CD4-positive, alpha-beta T cell treated with Interleukin-10 for 1 hour (primary cell): Measurements from ENCODE around the gene SLC25A43.
"Not testable (repeated sequence)": the region's sequence is repeated elsewhere in the genome, so short reads cannot be mapped to it uniquely, and the experiment has no call there.

Experiments used
- DNase-seq: peaks from one replicate; pipeline ENCODE4 v3.0.0-alpha.2; 2020

The SLC25A43 gene

DNA sequence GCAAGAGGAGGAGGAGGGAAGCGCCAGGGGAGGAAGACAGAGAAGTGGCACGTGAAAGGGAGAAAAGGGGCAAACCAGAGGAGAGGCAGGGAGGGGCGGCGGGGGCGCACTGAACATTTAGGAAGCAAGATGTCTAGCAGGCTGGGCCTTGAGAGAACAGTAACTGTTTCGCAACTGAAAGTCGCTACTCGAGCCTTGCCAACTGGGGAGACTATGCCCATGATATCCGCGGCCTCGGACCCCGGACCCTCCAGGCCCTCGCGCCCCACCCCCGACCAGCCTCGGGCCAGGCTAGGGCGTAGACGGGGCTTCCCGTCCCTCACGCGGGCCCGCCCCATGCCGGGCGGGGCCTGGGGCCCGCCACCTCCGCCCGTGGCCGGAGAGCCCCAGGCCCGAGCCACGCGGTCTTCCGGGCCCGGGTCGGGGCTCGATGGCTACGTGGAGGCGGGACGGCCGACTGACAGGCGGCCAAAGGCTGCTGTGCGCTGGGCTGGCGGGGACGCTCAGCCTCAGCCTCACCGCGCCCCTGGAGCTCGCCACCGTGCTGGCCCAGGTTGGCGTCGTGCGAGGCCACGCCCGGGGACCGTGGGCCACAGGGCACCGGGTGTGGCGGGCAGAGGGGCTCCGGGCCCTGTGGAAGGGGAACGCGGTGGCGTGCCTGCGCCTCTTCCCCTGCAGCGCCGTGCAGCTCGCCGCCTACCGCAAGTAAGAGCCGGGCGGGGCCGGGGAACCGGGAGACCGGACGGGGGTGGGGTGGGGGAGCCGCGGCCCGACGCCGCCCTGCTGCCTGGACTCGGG, at the start of gene SLC25A43:
TSS of gene SLC25A43 (plus strand) at position 363 of the 798 bp plus-strand sequence. CDS start at position 431, 68 bp downstream.
- peak; percentile 25 for DNase-seq

DNA sequence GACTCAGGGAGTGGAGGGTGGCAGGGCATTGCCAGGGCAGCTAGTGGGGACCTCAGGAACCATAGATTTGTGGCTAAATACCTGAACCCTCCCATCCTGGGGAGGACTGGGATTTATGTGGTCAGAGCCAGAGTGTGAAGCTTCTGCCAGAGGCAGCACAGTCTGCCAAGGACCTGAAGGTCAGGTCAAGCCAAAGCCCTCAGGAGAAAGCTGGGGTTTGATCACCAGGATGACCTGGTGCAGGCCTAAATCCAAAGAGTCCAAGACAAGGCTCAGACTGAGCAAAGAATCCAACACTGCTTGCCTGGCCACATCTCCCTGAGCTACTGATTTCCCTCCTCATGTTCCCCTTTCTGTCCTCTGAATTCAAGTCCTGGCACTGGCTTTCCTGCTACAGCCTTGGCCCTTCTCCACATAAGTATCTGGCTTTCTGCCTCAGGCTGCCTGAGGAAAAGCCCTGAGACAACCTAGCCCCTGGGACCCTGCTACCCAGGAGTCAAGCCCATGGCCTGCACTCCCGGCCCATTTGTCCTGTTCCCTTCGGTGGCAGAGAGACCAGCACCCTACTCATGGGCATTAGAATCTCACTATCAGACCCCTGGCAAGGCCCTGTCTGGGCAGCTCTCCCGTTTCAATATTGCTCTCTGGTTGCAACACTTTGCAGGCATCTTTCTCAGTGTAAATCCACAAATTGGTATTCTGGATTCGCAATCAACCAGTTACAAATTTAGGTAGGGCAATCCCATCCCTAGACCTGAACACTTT, 39.3 kb upstream of the SLC25A43 start:
- no peak for DNase-seq

DNA sequence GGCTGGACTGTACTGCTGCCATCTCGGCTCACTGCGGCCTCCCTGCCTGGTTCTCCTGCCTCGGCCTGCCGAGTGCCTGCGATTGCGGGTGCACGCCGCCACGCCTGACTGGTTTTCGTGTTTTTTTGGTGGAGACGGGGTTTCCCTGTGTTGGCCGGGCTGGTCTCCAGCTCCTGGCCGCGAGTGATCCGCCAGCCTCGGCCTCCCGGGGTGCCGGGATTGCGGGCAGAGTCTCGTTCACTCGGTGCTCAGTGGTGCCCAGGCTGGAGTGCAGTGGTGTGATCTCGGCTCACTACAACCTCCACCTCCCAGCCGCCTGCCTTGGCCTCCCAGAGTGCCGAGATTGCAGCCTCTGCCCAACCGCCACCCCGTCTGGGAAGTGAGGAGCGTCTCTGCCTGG, 37.7 kb upstream of the SLC25A43 start:
- not testable (repeated sequence) for DNase-seq

DNA sequence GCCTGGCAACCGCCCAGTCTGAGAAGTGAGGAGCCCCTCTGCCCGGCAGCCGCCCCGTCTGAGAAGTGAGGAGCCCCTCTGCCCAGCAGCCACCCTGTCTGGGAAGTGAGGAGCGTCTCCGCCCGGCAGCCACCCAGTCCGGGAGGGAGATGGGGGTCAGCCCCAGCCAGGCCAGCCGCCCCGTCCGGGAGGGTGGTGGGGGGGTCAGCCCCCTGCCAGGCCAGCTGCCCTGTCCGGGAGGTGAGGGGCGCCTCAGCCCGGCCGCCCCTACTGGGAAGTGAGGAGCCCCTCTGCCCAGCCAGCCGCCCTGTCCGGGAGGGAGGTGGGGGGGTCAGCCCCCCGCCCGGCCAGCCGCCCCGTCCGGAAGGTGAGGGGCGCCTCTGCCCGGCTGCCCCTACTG, 37.1 kb upstream of the SLC25A43 start:
- not testable (repeated sequence) for DNase-seq

DNA sequence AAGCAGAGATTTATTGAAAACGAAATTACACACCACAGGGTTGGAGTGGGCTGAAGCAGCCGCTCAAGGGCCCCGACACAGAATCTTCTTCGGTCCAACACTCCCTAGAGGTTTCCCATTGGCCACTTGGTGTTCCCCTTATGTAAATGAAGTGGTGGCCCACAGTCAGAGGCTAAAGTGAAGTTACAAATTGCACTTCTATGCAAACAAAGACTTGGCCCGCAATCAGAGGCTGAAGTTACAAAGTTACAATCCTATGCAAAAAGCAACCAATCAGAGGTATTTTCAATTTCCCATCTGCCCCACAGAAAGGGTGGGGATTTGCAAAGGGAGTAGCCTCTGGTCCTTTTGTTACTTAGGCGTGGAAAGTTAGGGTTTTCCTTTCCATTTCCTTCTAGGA, 35.7 kb upstream of the SLC25A43 start:
- DNase-seq, result no peak

- DNase-seq, result not testable (repeated sequence)
Observed at GRCh38 chrX:119371861-119372260, 27.3 kb upstream of the SLC25A43 start.

DNA sequence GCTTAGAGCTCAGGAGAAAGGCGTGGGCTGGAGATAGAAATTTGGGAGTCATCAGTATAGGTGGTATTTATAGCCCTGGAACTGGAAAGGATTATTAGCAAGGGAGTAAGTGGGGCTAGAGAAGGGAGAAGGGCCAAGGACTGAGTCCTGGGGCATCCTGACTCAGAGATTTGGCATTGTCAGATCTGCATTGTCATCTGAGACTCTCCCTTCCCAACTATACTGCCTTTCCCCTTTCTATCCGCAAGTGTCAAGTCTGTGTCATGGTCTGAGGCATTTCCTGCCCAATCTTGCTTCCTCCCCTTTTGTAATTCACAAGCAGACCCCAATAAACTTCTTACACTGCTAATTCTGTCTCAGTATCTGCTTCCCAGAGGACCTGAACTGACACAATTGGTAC, 24.4 kb upstream of the SLC25A43 start:
- DNase-seq, result no peak

DNA sequence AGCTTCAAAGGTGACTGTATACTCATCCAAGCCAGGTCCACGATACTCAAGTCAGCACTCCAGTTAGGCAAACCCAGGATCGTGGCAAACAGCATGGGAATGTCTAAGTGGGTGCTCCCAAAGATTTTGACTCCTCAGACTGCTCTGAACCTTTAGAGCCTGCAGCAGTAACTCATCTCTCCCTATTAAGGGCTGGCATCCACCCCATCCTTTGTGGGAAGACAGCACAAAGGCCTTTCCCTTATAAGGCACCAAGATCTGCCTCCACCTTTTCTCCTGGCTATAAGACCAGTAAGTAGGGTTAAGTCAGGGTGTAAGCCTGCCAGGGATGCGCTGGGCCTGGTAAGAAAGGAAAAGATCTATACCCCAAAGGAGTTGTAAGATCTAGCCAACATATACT, 23.6 kb upstream of the SLC25A43 start:
- DNase-seq, result no peak

- no peak for DNase-seq
Observed at GRCh38 chrX:119376312-119376711, 22.8 kb upstream of the SLC25A43 start.

- DNase-seq, result no peak
Observed at GRCh38 chrX:119381349-119381944, 17.7 kb upstream of the SLC25A43 start.

- DNase-seq, result no peak
Observed at GRCh38 chrX:119382606-119383005, 16.5 kb upstream of the SLC25A43 start.

DNA sequence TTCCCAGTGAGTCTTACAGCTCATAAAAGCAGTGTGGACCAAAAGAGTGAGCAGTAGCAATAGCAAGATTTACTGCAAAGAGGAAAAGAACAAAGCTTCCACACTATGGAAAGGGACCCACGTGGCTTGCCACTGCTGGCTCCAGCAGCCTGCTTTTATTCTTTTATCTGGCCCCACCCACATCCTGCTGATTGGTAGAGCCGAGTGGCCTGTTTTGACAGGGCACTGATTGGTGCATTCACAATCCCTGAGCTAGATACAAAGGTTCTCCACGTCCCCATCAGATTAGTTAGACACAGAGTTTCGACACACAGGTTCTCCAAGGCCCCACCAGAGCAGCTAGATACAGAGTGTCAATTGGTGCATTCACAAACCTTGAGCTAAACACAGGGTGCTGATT, 12.5 kb upstream of the SLC25A43 start:
- DNase-seq, result not testable (repeated sequence)

DNA sequence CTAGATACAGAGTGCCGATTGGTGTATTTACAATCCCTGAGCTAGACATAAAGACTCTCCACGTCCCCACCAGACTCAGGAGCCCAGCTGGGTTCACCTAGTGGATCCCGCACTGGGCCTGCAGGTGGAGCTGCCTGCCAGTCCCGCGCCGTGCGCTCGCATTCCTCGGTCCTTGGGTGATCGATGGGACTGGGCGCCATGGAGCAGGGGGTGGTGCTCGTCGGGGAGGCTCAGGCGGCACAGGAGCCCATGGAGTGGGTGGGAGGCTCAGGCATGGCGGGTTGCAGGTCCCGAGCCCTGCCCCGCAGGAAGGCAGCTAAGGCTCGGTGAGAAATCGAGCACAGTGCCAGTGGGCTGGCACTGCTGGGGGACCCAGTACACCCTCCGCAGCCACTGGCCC, 11.7 kb upstream of the SLC25A43 start:
- DNase-seq, result not testable (repeated sequence)

- no peak for DNase-seq
Observed at GRCh38 chrX:119389214-119389613, 9.9 kb upstream of the SLC25A43 start.

DNA sequence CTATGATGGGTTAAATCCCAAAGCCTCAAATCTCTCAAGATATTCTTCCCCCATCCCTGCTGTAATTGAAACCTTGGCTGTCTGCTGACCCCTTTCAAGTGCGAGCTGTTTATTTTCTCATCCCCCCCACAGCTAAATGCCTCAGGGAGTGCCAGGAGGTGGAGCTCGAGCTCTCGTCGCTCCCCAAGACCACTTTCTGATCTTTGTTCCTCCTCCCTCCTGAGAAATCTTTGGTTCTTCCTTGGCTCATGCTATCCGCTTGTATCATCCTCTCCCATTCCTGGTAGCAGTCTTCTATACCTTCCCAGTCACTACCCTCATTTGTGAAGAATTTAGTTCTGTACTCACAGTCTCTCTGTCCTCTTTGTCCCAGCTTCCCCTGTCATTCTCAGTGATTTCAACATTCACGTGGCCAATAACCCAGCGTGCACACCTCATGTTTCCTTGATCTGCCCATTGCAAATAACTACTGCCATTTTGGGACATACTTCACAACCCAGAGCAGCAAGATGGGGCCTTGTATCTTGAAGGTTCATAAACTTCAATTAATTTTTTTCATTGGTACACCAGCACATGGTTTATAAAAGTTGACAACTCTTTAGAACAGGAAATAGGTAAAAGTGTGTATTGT, 9.2 kb upstream of the SLC25A43 start:
- DNase-seq, result no peak

GRCh38 chrX:119391279-119391678, 7.9 kb upstream of the SLC25A43 start:
- DNase-seq, result peak; percentile 10

- no peak for DNase-seq
Observed at GRCh38 chrX:119393144-119393543, 6.0 kb upstream of the SLC25A43 start.

DNA sequence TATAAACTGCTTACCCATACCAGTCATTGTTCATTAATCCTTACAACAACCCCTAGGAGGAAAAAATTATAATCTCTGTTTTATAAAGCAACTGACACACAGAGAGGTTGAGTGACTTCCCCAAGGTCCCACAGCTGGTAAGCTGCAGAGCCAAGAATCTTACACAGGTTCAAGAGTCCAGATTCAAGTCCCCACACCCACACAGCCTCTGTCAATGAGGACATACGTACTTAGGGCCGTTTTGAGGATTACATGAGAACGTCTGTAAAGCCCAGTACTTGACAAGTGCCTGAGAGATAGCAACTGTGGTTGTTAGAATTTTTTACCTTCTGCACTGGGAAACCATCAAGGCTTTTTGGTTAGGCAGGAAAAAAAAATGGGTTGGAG, 556 bp upstream of the SLC25A43 start:
- DNase-seq, result no peak

GRCh38 chrX:119399772-119400101, 601 bp downstream of the SLC25A43 start:
- DNase-seq, result no peak

- DNase-seq, result no peak
Observed at GRCh38 chrX:119401569-119401968, 2.4 kb downstream of the SLC25A43 start.

GRCh38 chrX:119402588-119402987, 3.5 kb downstream of the SLC25A43 start:
- DNase-seq, result no peak

GRCh38 chrX:119406776-119407175, 7.6 kb downstream of the SLC25A43 start:
- no peak for DNase-seq

GRCh38 chrX:119407681-119408080, 8.5 kb downstream of the SLC25A43 start:
- DNase-seq, result no peak
